Fibroblast of skin of right quadriceps (primary cell): ENCODE data around the gene MECR.

Source experiments
- DNase-seq: peaks from one replicate; pipeline ENCODE4 v3.0.0-alpha.2; 2013

The MECR gene

GRCh38 chr1:29255134-29255666 is 24.5 kb upstream of the MECR start:
- no peak for DNase-seq

GRCh38 chr1:29254346-29254745 is 23.6 kb upstream of the MECR start:
- DNase-seq: peak; percentile 74

GRCh38 chr1:29253180-29253579 is 22.4 kb upstream of the MECR start:
- DNase-seq: no peak

GRCh38 chr1:29251164-29252124 is 20.7 kb upstream of the MECR start:
- no peak for DNase-seq

GRCh38 chr1:29249951-29250581 is 19.3 kb upstream of the MECR start:
- no peak for DNase-seq

GRCh38 chr1:29249170-29249691 is 18.5 kb upstream of the MECR start:
- peak; percentile 79 for DNase-seq

- DNase-seq: no peak
These were observed 17.7 kb upstream of the MECR start for GRCh38 chr1:29248409-29248808.

GRCh38 chr1:29247571-29248273 is 17.0 kb upstream of the MECR start:
- no peak for DNase-seq

GRCh38 chr1:29247044-29247443 is 16.3 kb upstream of the MECR start:
- DNase-seq: no peak

- peak; percentile 71 for DNase-seq
These were observed 15.1 kb upstream of the MECR start for GRCh38 chr1:29245876-29246275.

- DNase-seq: no peak
These were observed 14.5 kb upstream of the MECR start for GRCh38 chr1:29245261-29245660.

GRCh38 chr1:29243871-29244200 is 13.1 kb upstream of the MECR start:
- DNase-seq: peak; percentile 95

- DNase-seq: no peak
These were observed 12.5 kb upstream of the MECR start for GRCh38 chr1:29243023-29243870.

GRCh38 chr1:29240986-29241385 is 10.3 kb upstream of the MECR start:
- DNase-seq: no peak

- peak; percentile 57 for DNase-seq
These were observed 9.7 kb upstream of the MECR start for GRCh38 chr1:29240400-29240837.

GRCh38 chr1:29239142-29239541 is 8.4 kb upstream of the MECR start:
- DNase-seq: no peak

- DNase-seq: no peak
These were observed 7.9 kb upstream of the MECR start for GRCh38 chr1:29238620-29239002.

GRCh38 chr1:29237852-29238619 is 7.3 kb upstream of the MECR start:
- DNase-seq: no peak

- DNase-seq: peak; percentile 63
These were observed 6.5 kb upstream of the MECR start for GRCh38 chr1:29237129-29237821.

GRCh38 chr1:29236712-29237128 is 6.0 kb upstream of the MECR start:
- DNase-seq: no peak
